Activated CD8-positive, alpha-beta T cell treated with anti-CD3 and anti-CD28 coated beads, Interleukin-2, amount 10 ng/mL, durations not matched to agents 7 days and 5 days (primary cell): ENCODE data around the gene ACTRT2. TPM values are rescaled to one million over a fixed set of nuclear protein-coding genes. Genes with fewer than 3 reads are reported as not detected.

Experiments
- ATAC-seq: fragments of 150-1000 bp; cut with Tn5 transposase; one replicate; pipeline ENCODE4 v1.10.0; 2021; ENCODE audit warnings: moderate library complexity
- CTCF ChIA-PET: fragments of 350-600 bp; sonication (Branson Sonifier 250); formaldehyde crosslinking; loops from one replicate; lab custom pipeline; 2021; ENCODE audit warnings: antibody characterized with exemption; lab: Charles Lee
- POLR2A ChIA-PET: fragments of 350-600 bp; sonication (Branson Sonifier 250); formaldehyde crosslinking; loops from one replicate; lab custom pipeline; 2021; ENCODE audit warnings: antibody characterized with exemption; lab: Charles Lee
- DNase-seq: peaks from one replicate; pipeline ENCODE4 v3.0.0-alpha.2; 2020
- H3K27ac Mint-ChIP-seq: one replicate; pipeline ENCODE4 v1.8.0; 2021; ENCODE audit warnings: mild to moderate bottlenecking, mixed read lengths
- H3K27me3 Mint-ChIP-seq: one replicate; pipeline ENCODE4 v1.8.0; 2021; ENCODE audit warnings: low read depth, mixed read lengths
- H3K36me3 Mint-ChIP-seq: one replicate; pipeline ENCODE4 v1.8.0; 2021; ENCODE audit warnings: low read depth, mixed read lengths
- H3K4me1 Mint-ChIP-seq: one replicate; pipeline ENCODE4 v1.8.0; 2021; ENCODE audit warnings: low read depth, mixed read lengths
- H3K4me3 Mint-ChIP-seq: one replicate; pipeline ENCODE4 v1.8.0; 2021; ENCODE audit warnings: mild to moderate bottlenecking, mixed read lengths
- H3K9me3 Mint-ChIP-seq: one replicate; pipeline ENCODE4 v1.8.0; 2022; ENCODE audit warnings: mixed read lengths; ENCODE audit not compliant: insufficient read depth
- total RNA-seq, 2 experiments: library from RNA; stranded (reverse); gene quantifications; one replicate each; pipeline ENCODE4 v1.2.3, GENCODE V29; 2021

The ACTRT2 gene
- total RNA-seq, 2 experiments from 2014 or later, result not detected

DNA sequence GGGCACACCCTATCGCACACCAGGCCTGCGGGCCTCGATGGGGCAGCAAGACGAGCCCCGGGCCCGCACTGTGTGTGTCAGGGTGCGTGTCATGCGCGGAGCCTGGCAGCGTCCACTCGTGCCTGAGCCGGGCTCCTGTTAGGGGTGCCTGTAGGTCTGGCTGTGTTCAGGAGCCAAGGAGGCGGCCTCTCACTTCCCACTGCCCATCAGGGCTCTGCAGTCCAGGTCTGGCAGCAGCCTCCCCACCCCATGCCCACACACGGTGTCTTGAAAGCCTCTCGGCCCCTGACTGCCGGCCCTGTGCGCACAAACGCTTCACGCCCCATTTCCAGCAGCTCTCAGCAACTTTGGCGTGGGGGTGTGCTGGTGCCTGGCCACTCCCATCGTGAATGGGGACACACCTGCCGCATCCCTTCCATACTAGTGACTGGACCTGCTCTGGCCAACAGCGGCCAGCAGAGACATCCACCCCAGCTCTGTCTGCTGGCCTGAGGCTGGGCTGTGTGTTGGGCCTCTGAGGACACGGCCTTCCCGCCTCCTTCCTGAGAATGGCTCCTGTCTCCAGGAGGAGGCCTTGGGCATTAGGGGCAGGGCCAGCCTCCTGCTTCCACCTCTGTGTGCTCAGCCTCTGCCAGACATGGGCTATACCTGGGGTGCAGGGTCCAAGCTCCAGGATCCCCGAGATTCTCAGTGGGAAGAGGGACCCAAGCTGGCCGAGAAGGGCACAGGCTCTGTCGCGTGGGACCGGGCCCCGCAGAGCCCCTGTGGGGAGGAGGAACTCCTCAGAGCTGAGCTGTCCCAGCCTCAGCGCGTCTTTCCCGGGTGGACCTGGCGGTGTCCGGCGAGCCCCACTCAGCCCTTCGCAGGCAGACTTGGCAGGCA, 41.8 kb upstream of the ACTRT2 start:
- POLR2A ChIA-PET, result no interaction called here

DNA sequence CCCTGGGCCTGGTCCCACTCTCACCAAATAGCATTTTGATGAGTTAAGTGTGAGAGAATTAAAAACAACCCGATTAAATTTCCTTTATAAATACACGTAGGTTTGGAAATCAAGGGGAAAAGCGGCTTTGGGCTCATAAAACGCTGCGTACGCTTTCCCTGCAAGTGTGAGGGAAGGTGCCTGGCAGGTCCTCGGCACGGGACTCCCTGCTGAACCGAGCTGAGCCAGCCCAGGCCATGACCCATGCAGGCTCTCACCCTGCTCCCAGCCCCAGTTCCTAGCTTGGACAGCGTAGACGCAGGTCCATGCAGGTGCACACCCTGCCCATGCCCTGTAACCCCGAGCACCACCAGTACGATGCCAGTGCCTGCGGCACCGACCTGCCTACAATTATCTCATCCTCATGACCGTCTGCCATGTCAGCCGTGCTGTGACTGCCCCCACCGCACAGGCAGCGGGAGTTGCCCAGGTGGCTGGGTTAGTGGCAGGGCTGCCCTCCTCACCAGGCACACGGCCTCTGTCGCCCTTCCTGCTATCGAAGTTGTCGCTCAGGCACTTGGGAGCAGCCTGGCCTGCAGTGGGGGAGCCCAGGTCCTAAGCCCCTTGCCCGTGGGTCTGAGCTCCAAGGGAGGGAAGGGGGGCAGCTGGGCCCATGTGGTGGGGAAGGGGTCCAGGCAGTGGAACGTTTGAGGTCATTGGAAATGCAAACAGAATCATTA, 41.0 kb upstream of the ACTRT2 start:
- Mint-ChIP-seq H3K36me3 (no peaks in the 10 kb centered on the region), H3K4me1 (no peaks in the 10 kb centered on the region), H3K9me3 (no peaks in the 10 kb centered on the region), H3K27ac (no peak overlapping the region), H3K27me3 (no peaks in the 10 kb centered on the region), H3K4me3 (no peak overlapping the region)
- no peak for ATAC-seq
- DNase-seq, result no peak
- ChIA-PET POLR2A (no interaction called here), CTCF (no interaction called here)

More for the DNA sequence above, 41.8 kb upstream of the ACTRT2 start:
- DNase-seq, result no peak
- H3K4me1 Mint-ChIP-seq, result no peaks in the 10 kb centered on the region
- no peak for ATAC-seq
- no peak overlapping the region for H3K27ac Mint-ChIP-seq
- H3K36me3 Mint-ChIP-seq, result no peaks in the 10 kb centered on the region
- no peaks in the 10 kb centered on the region for H3K9me3 Mint-ChIP-seq
- CTCF ChIA-PET, result no interaction called here
- no peak overlapping the region for H3K4me3 Mint-ChIP-seq
- no peaks in the 10 kb centered on the region for H3K27me3 Mint-ChIP-seq

DNA sequence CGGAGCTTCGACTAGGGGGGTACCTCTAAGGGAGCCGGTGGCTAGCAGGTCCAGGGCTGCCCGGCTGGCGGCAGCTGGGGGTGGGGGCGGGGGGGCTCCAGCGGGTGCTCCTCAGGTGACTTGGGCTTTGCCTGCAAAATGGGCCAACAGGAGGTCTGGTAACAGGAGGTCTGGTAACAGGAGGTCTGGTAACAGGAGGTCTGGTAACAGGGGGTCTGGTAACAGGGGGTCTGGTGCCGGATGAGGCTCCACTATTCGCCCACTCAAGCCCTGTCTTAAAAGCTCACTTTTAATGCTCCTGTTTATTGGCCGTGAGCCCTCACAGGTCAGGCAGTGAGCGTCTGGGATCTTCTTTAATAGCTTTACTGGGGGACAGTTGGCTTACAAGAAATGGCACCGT, 40.4 kb upstream of the ACTRT2 start:
- ATAC-seq, result no peak
- no peaks in the 10 kb centered on the region for H3K9me3 Mint-ChIP-seq

DNA sequence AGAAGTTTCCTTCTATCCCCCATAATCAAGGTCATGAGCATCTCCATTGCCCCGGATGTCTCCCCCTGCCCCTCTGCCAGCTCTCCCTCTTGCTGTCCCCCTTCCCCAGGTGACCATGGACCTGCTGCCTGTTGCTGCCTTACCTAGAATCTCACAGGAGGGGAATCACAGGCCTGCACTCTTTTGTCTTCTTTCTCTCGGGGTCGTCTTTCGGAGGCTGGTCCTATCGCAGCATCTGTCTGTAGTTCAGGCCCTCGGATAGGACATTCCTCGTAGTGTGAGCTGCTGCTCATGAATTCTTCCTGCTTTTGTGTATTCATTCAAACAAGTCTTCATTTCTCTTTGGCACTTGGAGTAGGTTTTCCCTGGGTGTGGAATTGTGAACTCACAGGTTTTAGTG, 39.9 kb upstream of the ACTRT2 start:
- no peak overlapping the region for H3K4me3 Mint-ChIP-seq
- CTCF ChIA-PET, result no interaction called here
- POLR2A ChIA-PET, result no interaction called here
- no peaks in the 10 kb centered on the region for H3K4me1 Mint-ChIP-seq
- DNase-seq (no peak), ATAC-seq (no peak)
- no peak overlapping the region for H3K27ac Mint-ChIP-seq
- H3K36me3 Mint-ChIP-seq, result no peaks in the 10 kb centered on the region
- no peaks in the 10 kb centered on the region for H3K9me3 Mint-ChIP-seq
- H3K27me3 Mint-ChIP-seq, result no peaks in the 10 kb centered on the region

More for the DNA sequence above, 40.4 kb upstream of the ACTRT2 start:
- no peak for DNase-seq
- Mint-ChIP-seq H3K36me3 (no peaks in the 10 kb centered on the region), H3K27me3 (no peaks in the 10 kb centered on the region), H3K4me3 (no peak overlapping the region), H3K4me1 (no peaks in the 10 kb centered on the region), H3K27ac (no peak overlapping the region)
- CTCF ChIA-PET, result no interaction called here
- POLR2A ChIA-PET, result no interaction called here

DNA sequence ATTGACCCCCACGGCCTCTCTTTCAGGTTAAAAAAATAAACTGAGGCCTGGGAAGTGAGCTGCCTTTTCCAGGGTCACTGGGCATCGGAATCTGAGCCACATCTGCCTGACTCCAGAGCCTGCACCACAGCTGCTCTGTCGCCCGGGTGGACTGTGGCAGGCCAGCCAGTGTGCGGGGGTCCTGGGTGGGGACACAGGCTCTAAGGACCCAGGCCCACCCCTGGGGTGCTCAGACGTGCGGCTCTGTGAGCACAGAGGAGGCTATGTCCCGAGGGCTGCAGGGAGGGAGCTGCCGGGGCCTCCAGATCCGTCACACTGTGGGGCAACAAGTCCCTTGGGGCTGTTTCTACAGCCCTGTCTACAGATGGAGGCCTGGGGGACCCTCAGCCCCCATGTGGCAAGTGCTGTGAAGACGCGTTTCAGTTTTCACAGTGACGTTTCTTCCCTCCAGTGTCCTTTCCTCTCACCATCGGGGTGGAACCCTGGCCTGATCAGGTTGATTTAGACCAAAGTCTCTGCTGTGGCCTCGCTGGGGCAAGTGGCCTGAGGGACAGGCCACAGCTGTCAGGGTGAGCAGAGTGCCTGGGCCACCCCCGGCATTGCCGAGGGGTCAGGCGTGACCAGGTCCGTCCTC, 39.2 kb upstream of the ACTRT2 start:
- Mint-ChIP-seq H3K4me3 (no peak overlapping the region), H3K27ac (no peak overlapping the region), H3K36me3 (no peaks in the 10 kb centered on the region), H3K4me1 (no peaks in the 10 kb centered on the region), H3K27me3 (no peaks in the 10 kb centered on the region), H3K9me3 (no peaks in the 10 kb centered on the region)
- DNase-seq (no peak), ATAC-seq (no peak)
- ChIA-PET POLR2A (no interaction called here), CTCF (no interaction called here)

DNA sequence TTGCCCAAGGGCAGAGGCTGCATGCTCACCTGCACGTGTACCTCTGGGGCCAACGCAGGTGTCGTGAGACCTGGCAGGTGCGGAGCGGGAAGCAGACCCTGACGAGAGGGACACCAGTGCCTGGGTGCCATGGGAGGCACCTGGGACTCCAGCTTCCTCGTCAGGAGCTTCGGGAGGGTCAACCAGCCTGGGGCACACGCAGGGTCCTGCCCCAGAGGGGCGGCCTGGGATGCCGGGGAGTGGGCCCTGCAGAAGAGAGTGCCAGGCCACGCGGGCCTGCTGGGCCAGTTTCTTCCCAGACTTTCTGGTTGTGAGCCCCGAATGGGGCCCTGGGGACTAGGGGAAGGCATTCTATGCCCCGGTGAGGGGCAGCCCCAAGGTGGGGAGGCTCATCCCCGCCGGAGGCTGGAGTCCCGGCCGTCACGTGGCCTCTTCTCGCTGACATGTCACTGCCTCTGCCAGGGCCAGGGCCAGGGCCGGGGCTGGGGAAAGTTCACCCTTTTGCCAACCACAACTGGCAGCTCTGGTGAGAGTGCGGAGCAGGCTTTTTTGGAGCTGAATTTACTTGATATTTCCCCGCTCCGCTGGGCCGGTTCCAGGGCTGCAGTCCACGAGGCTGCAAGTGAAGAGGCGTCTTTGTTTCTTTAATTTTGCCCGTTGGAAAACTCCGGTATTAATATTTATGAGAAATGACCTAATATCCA, 38.5 kb upstream of the ACTRT2 start:
- ATAC-seq, result no peak
- POLR2A ChIA-PET, result no interaction called here
- no peak overlapping the region for H3K4me3 Mint-ChIP-seq
- H3K27me3 Mint-ChIP-seq, result no peaks in the 10 kb centered on the region
- H3K27ac Mint-ChIP-seq, result no peak overlapping the region
- CTCF ChIA-PET, result no interaction called here
- H3K36me3 Mint-ChIP-seq, result no peaks in the 10 kb centered on the region
- no peak for DNase-seq
- no peaks in the 10 kb centered on the region for H3K4me1 Mint-ChIP-seq
- H3K9me3 Mint-ChIP-seq, result no peaks in the 10 kb centered on the region

DNA sequence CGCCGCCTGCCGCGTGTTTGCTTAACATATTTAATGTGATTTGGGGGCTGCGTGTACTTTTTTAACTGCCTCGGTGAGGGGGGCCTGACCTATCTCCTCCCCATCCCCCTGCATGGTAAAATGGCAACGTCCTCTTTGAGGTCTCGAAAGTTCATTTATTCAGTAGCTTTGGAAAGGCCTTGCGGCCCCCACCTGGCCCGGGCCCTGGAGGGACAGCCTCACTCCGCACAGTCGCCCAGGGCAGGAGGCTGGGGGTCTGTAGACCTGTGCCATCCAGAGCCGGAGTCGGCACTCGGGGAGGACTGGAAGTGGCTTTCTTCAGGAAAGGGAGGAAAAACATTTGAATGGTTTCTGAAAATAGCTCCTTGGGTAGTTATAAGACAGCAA, 38.0 kb upstream of the ACTRT2 start:
- Mint-ChIP-seq H3K9me3 (no peaks in the 10 kb centered on the region), H3K36me3 (no peaks in the 10 kb centered on the region)
- POLR2A ChIA-PET, result no interaction called here

DNA sequence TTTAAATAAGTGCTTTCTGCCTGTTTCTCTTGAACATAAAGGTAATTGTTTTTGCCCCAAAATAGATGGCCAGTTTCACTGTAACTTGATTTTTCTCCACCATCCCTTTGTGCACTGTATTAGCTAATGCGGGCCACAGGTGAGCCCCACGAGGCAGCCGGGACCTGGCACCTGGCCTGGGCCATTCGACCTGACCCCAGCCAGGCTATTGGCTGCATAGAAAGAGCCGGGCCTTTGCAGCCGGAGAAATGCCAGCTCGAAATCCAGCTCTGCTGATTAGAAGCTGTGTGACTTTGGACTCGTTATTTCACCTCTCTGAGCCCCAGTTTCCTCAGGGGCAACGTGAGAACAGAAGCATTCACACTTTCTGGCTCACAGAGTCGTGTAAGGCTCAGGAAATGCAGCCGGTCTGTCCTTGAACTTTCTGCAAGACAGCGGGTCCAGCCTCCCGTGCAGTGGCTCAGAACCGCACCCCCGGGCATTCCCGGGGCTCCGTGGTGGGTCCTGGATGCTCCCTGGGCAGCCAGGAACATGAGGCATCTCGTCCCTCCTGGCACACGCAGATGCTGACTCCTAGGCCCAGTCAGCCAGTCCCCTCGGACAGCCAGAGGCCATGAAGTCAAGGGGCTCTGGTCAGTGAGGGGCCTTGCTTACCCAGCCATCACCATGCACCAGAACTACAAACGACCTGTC, 37.4 kb upstream of the ACTRT2 start:
- Mint-ChIP-seq H3K9me3 (no peaks in the 10 kb centered on the region), H3K27me3 (no peaks in the 10 kb centered on the region), H3K4me1 (no peaks in the 10 kb centered on the region), H3K36me3 (no peaks in the 10 kb centered on the region), H3K27ac (no peak overlapping the region), H3K4me3 (no peak overlapping the region)
- DNase-seq (no peak), ATAC-seq (no peak)
- ChIA-PET POLR2A (no interaction called here), CTCF (no interaction called here)

More for the DNA sequence above, 38.0 kb upstream of the ACTRT2 start:
- no peak for DNase-seq
- Mint-ChIP-seq H3K27me3 (no peaks in the 10 kb centered on the region), H3K4me3 (no peak overlapping the region), H3K4me1 (no peaks in the 10 kb centered on the region), H3K27ac (no peak overlapping the region)
- ATAC-seq, result no peak
- CTCF ChIA-PET, result no interaction called here

DNA sequence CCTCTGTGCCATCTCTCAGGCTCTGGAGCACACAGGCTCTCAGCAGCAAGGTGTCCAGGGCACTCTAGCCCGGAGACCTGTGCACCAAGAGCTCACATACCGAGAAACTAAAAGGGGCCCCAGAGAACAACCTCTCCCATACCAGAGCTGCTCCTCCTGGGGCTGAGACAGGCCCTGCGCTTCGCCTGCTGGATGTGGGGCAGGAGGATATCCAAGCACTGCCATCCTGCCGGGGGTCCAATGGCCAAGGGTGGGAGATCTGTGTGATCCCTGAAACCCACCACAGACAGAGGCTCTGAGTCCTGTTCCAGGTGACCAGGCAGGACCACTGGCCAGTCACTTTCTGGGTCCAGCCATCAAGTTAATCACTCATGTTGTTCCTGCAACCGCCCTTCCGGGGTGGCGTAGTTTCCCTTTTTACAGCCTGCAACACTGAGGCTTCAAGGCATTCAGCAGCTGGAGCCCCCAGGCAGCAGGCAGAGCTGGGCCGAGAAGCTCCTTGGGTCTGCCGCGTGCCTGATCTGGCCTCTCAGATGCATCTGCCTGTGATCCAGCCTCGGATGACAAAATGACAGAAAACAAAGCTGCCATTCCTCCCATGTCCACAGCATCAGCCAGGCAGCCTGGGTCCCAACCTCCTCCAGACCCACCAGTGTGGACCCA, 36.7 kb upstream of the ACTRT2 start:
- H3K27ac Mint-ChIP-seq, result no peak overlapping the region
- POLR2A ChIA-PET, result no interaction called here

DNA sequence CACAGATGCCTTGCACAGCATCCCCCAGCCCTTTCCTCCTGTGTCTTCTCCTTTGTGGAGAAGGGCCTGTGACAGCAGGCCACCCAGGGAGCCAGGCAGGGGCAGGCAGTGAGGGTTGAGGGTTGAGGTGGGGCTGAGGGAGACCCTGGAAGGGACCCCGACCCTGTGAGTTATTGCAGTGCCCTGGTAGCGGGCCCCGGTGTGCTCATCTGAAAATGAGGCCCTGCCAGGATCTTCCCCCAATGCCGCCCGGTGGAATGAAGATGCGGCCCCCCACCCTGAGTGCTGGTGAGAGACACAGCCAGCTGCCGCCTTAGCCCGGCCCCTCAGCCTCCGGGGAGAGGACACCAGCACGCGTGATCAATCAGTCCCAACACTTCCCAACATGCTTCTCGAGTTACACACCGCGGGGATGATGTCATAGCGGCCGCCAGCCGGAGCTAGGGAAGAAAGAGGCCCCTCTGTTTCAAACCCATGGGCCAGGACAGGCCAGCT, 36.2 kb upstream of the ACTRT2 start:
- Mint-ChIP-seq H3K4me1 (no peaks in the 10 kb centered on the region), H3K36me3 (no peaks in the 10 kb centered on the region), H3K9me3 (no peaks in the 10 kb centered on the region), H3K27ac (no peak overlapping the region), H3K4me3 (no peak overlapping the region), H3K27me3 (no peaks in the 10 kb centered on the region)
- ChIA-PET POLR2A (no interaction called here), CTCF (no interaction called here)
- DNase-seq (no peak), ATAC-seq (no peak)

More for the DNA sequence above, 36.7 kb upstream of the ACTRT2 start:
- no peaks in the 10 kb centered on the region for H3K36me3 Mint-ChIP-seq
- DNase-seq (no peak), ATAC-seq (no peak)
- no peaks in the 10 kb centered on the region for H3K9me3 Mint-ChIP-seq
- H3K27me3 Mint-ChIP-seq, result no peaks in the 10 kb centered on the region
- H3K4me1 Mint-ChIP-seq, result no peaks in the 10 kb centered on the region
- CTCF ChIA-PET, result no interaction called here
- H3K4me3 Mint-ChIP-seq, result no peak overlapping the region
